HG03558 (cell line): ENCODE results near the gene DEPDC4.

Experiments
- ATAC-seq: cut with Tn5 transposase; IDR thresholded peaks from one replicate; pipeline ENCODE4 v1.9.1; 2021; ENCODE audit warnings: moderate number of reproducible peaks; ENCODE audit not compliant: unreplicated experiment; ENCODE audit errors: extremely low read depth

Gene DEPDC4

GRCh38 chr12:100219328-100220109, 47.4 kb downstream of the DEPDC4 start:
- ATAC-seq: no peak

- no peak for ATAC-seq
Measured at GRCh38 chr12:100216337-100216736, 50.5 kb downstream of the DEPDC4 start.

- no peak for ATAC-seq
Measured at GRCh38 chr12:100215209-100215608, 51.7 kb downstream of the DEPDC4 start.

GRCh38 chr12:100214518-100214917, 52.4 kb downstream of the DEPDC4 start:
- no peak for ATAC-seq

- no peak for ATAC-seq
Measured at GRCh38 chr12:100213016-100213891, 53.6 kb downstream of the DEPDC4 start.

GRCh38 chr12:100211698-100212097, 55.2 kb downstream of the DEPDC4 start:
- no peak for ATAC-seq

GRCh38 chr12:100208834-100209233, 58.0 kb downstream of the DEPDC4 start:
- ATAC-seq: no peak

GRCh38 chr12:100207311-100207710, 59.6 kb downstream of the DEPDC4 start:
- ATAC-seq: no peak

GRCh38 chr12:100201604-100202423, 65.1 kb downstream of the DEPDC4 start:
- no peak for ATAC-seq

- peak; percentile 94 for ATAC-seq
Measured at GRCh38 chr12:100200463-100201181, 66.3 kb downstream of the DEPDC4 start, which contains the start of gene ACTR6. ACTR6 (plus strand) TSS chr12:100200815; CDS start chr12:100200852, 37 bp downstream.

- ATAC-seq: peak; percentile 40
Measured at GRCh38 chr12:100199347-100200149, 67.3 kb downstream of the DEPDC4 start.

GRCh38 chr12:100199023-100199346, 67.9 kb downstream of the DEPDC4 start:
- no peak for ATAC-seq

- no peak for ATAC-seq
Measured at GRCh38 chr12:100197486-100197885, 69.4 kb downstream of the DEPDC4 start.

GRCh38 chr12:100193085-100193484, 73.8 kb downstream of the DEPDC4 start:
- ATAC-seq: no peak
